Panc1 (cell line): ENCODE measurements around the gene KCTD13. TPM values are rescaled to one million over a fixed set of nuclear protein-coding genes. Genes with fewer than 3 reads are reported as not detected.
A peak's percentile ranks its signal among the peaks of the same experiment; 100 is the strongest.

Experiments used
- ATAC-seq: fragments of 200-7000 bp; cut with Tn5 transposase; 2 replicates; pipeline ENCODE4 v1.9.1; 2020; ENCODE audit warnings: mild to moderate bottlenecking, moderate library complexity
- BruUV-seq: library from RNA; stranded (reverse); fragments of 400-500 nt; replicated peaks from 2 replicates; lab custom pipeline; 2021; lab: Mats Ljungman, UMichigan
- CTCF ChIA-PET: fragments of 300-600 bp; sonication (Branson Sonifier 250); formaldehyde crosslinking; loops from one replicate; lab custom pipeline; 2022; ENCODE audit warnings: antibody characterized with exemption; lab: Charles Lee
- POLR2A ChIA-PET: fragments of 300-600 bp; sonication (Branson Sonifier 250); formaldehyde crosslinking; loops from one replicate; lab custom pipeline; 2022; ENCODE audit warnings: antibody characterized with exemption; lab: Charles Lee
- DNase-seq: peaks from one replicate; pipeline ENCODE4 v3.0.0-alpha.2; 2010; ENCODE audit warnings: low read depth, low spot score
- H3K27ac ChIP-seq: 2 replicates; pipeline ENCODE4 v1.5.1; 2011; ENCODE audit warnings: mild to moderate bottlenecking, low read length, inconsistent platforms
- H3K27me3 ChIP-seq: fragments of 200-500 bp; sonication (Bioruptor generic); 2 replicates; pipeline ENCODE4 v1.6.0; 2014; ENCODE audit warnings: low read length, inconsistent platforms; ENCODE audit not compliant: control insufficient read depth, insufficient read depth
- H3K36me3 ChIP-seq: fragments of 200-500 bp; sonication (Bioruptor generic); 2 replicates; pipeline ENCODE4 v1.5.1; 2014; ENCODE audit warnings: inconsistent platforms, mild to moderate bottlenecking, low read length, moderate library complexity; ENCODE audit not compliant: control insufficient read depth, insufficient read depth
- H3K4me1 ChIP-seq: 2 replicates; pipeline ENCODE4 v1.5.1; 2011; ENCODE audit warnings: inconsistent platforms, mild to moderate bottlenecking, low read length, moderate library complexity; ENCODE audit not compliant: control insufficient read depth, insufficient read depth
- H3K4me3 ChIP-seq, 2 experiments: 2 replicates each; pipeline ENCODE4 v1.5.1; 2011 to 2012; ENCODE audit warnings: low read depth in 2 of 2, low read length in 2 of 2, mild to moderate bottlenecking in 2 of 2, inconsistent platforms in 1 of 2, moderate library complexity in 1 of 2
- H3K9me3 ChIP-seq: fragments of 200-500 bp; sonication (Bioruptor generic); 2 replicates; pipeline ENCODE4 v1.5.1; 2014; ENCODE audit warnings: low read depth, mild to moderate bottlenecking, inconsistent platforms, low read length, moderate library complexity; ENCODE audit not compliant: control insufficient read depth, insufficient read depth
- POLR2AphosphoS5 ChIP-seq: IDR thresholded peaks from 2 replicates; pipeline ENCODE4 v1.6.1; 2012; ENCODE audit warnings: mild to moderate bottlenecking, low read depth, low read length, moderate library complexity
- SIN3A ChIP-seq: IDR thresholded peaks from 2 replicates; pipeline ENCODE4 v1.6.1; 2012; ENCODE audit warnings: low read depth, mild to moderate bottlenecking, low read length, moderate library complexity, borderline replicate concordance; ENCODE audit not compliant: insufficient read depth
- TCF7L2 ChIP-seq: IDR thresholded peaks from 2 replicates; pipeline ENCODE4 v1.6.1; 2011; ENCODE audit warnings: mild to moderate bottlenecking, low read depth, low read length, inconsistent platforms
- in situ Hi-C: cut with HindIII; loops from 2 replicates; pipeline ENCODE4 v1.10.0; 2016; ENCODE audit warnings: low sequenced_read_pairs, low pct_unique_long_range_greater_than_20kb
- intact Hi-C: fragments of 100-400 bp; cut with micrococcal nuclease; formaldehyde crosslinking; loops from one replicate; pipeline ENCODE4 v1.10.0; 2022; ENCODE audit not compliant: unreplicated experiment
- total RNA-seq: library from RNA; stranded (reverse); gene quantifications from one replicate; pipeline ENCODE4 v1.2.1, GENCODE V29; 2021; ENCODE audit not compliant: unreplicated experiment
- TF ChIP-seq, protein P1 (sequence below), 2 experiments: IDR thresholded peaks; 2 replicates each; pipeline ENCODE4 v1.6.1; 2011 to 2012; ENCODE audit warnings: low read depth in 2 of 2, control low read depth in 1 of 2, low read length in 1 of 2, mild to moderate bottlenecking in 1 of 2, moderate library complexity in 1 of 2; ENCODE audit not compliant: insufficient read depth in 1 of 2
- TF ChIP-seq, protein P2 (sequence below): fragments of 450-650 bp; IDR thresholded peaks from 2 replicates; pipeline ENCODE4 v1.5.1; 2017; ENCODE audit warnings: mild to moderate bottlenecking

The KCTD13 gene
- total RNA-seq, 1 experiment from 2014 or later = 45.7 TPM

DNA sequence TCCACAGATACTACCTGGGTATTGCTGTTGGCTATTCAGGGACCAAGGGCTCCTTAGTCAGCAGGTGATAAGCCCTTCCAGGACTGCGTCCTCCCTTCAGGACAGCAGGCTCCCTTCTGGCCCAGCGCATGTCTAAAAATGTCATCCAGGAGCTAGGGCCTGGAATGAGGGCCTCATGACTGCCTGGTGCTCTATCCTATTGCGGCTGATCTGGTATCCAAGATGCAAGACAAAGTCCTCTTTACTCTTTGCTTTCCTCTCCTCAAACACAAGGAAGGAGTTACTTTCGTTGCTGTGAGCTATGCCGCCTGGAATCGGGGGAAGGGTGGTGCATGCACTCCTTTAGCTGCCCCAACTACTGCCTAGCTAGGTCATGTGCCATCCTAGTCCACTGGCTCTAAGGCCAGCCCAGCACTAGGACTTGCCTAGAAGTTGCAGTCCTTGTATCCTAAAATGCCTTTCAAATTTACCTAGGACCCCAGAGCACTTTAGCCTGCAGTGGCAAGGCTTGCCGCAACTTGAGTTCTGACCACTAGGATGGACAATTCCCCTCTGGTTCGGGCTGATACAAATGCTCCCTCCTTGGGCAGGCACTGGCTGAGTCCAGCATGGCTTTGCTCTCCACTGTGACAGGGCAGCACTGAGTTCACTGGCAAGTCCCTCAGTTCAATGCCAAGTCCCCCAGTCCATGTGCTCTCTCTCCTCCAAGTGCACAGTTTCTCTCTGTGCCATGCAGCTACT lies 25.8 kb upstream of the KCTD13 start:
- H3K36me3 ChIP-seq = no peaks in the 10 kb centered on the region
- no peak for TF ChIP-seq POLR2AphosphoS5
- no peak for TF ChIP-seq SIN3A
- TF ChIP-seq, protein P1, sequence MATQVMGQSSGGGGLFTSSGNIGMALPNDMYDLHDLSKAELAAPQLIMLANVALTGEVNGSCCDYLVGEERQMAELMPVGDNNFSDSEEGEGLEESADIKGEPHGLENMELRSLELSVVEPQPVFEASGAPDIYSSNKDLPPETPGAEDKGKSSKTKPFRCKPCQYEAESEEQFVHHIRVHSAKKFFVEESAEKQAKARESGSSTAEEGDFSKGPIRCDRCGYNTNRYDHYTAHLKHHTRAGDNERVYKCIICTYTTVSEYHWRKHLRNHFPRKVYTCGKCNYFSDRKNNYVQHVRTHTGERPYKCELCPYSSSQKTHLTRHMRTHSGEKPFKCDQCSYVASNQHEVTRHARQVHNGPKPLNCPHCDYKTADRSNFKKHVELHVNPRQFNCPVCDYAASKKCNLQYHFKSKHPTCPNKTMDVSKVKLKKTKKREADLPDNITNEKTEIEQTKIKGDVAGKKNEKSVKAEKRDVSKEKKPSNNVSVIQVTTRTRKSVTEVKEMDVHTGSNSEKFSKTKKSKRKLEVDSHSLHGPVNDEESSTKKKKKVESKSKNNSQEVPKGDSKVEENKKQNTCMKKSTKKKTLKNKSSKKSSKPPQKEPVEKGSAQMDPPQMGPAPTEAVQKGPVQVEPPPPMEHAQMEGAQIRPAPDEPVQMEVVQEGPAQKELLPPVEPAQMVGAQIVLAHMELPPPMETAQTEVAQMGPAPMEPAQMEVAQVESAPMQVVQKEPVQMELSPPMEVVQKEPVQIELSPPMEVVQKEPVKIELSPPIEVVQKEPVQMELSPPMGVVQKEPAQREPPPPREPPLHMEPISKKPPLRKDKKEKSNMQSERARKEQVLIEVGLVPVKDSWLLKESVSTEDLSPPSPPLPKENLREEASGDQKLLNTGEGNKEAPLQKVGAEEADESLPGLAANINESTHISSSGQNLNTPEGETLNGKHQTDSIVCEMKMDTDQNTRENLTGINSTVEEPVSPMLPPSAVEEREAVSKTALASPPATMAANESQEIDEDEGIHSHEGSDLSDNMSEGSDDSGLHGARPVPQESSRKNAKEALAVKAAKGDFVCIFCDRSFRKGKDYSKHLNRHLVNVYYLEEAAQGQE (IDR thresholded peaks at IDR 0.05; ENCODE audit: insufficient read depth in 1 of 2, low read depth in 2 of 2, low read length in 1 of 2) = no peak
- no peak for TF ChIP-seq TCF7L2
- TF ChIP-seq, protein P2, sequence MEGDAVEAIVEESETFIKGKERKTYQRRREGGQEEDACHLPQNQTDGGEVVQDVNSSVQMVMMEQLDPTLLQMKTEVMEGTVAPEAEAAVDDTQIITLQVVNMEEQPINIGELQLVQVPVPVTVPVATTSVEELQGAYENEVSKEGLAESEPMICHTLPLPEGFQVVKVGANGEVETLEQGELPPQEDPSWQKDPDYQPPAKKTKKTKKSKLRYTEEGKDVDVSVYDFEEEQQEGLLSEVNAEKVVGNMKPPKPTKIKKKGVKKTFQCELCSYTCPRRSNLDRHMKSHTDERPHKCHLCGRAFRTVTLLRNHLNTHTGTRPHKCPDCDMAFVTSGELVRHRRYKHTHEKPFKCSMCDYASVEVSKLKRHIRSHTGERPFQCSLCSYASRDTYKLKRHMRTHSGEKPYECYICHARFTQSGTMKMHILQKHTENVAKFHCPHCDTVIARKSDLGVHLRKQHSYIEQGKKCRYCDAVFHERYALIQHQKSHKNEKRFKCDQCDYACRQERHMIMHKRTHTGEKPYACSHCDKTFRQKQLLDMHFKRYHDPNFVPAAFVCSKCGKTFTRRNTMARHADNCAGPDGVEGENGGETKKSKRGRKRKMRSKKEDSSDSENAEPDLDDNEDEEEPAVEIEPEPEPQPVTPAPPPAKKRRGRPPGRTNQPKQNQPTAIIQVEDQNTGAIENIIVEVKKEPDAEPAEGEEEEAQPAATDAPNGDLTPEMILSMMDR = no peak
- in situ Hi-C loops = no loop called here
- no peaks in the 10 kb centered on the region for H3K27me3 ChIP-seq
- H3K9me3 ChIP-seq = peaks cover 4% of the 10 kb centered on the region; the same call in 1 of the 2 replicates
- intact Hi-C loops = no loop called here
- H3K4me3 ChIP-seq = no peak overlapping the region
- no peak for DNase-seq
- BruUV-seq = no TSS peak
- no peaks in the 10 kb centered on the region for H3K4me1 ChIP-seq
- H3K27ac ChIP-seq = peak overlapping the region; percentile 21; the same call in 1 of the 2 replicates
- peak; percentile 68 for ATAC-seq
- ChIA-PET CTCF (no interaction called here), POLR2A (no interaction called here)

DNA sequence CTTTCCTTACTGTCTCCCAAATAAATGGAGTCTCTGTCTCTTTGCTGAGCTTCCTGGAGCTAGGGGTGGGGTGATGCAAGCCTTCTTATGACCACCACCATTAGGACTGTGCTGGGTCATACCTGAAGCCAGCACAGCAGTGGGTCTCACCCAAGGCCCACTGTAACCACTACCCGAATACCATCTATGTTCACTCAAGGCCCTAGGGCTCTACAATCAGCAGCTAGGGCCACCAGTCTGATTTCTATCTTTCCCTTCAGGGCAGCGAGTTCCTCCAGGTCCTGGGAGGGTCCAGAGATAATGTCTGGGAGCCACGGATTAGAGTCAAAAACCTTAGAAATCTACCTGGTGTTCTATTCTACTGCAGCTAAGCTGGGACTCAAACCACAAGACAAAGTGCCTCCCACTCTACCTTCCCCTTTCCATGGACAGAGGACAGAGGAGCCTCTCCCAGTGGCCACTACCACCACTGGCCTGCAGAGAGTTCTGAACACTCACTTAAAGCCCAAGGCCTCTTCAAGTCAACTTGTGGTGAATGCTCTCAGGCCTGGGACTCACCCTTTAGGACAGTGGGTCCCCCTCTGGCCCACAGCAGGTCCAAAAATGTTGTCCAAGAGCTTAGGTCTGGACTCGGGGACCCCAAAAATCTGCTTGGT lies 24.9 kb upstream of the KCTD13 start:
- no peak for DNase-seq
- no peaks in the 10 kb centered on the region for H3K4me1 ChIP-seq
- no TSS peak for BruUV-seq
- intact Hi-C loops (no loop called here), in situ Hi-C loops (no loop called here)
- TF ChIP-seq, protein P2 = no peak
- no peak for TF ChIP-seq SIN3A
- TF ChIP-seq POLR2AphosphoS5 = no peak
- TF ChIP-seq TCF7L2 = no peak
- TF ChIP-seq, protein P1 (IDR thresholded peaks at IDR 0.05; ENCODE audit: insufficient read depth in 1 of 2, low read depth in 2 of 2, low read length in 1 of 2) = no peak
- ChIA-PET CTCF (no interaction called here), POLR2A (no interaction called here)
- no peak for ATAC-seq
- peaks cover 4% of the 10 kb centered on the region; the same call in 1 of the 2 replicates for H3K9me3 ChIP-seq
- no peaks in the 10 kb centered on the region for H3K36me3 ChIP-seq
- no peaks in the 10 kb centered on the region for H3K27me3 ChIP-seq
- 0 out of 2 replicates have a peak overlapping the region, but pooled peaks have one; percentile 21 for H3K27ac ChIP-seq
- no peak overlapping the region for H3K4me3 ChIP-seq
